HepG2 (cell line): Measurements from ENCODE around the gene TMEM184B. TPM values are rescaled to one million over a fixed set of nuclear protein-coding genes. Genes with fewer than 3 reads are reported as not detected.

Source experiments
- ATAC-seq: fragments of 200-7000 bp; cut with Tn5 transposase; 3 replicates; pipeline ENCODE4 v1.9.1; 2020; ENCODE audit warnings: mild to moderate bottlenecking, moderate library complexity
- BruUV-seq: library from RNA; stranded (reverse); fragments of 400-500 nt; replicated peaks from 2 replicates; lab custom pipeline; 2021; lab: Mats Ljungman, UMichigan
- CTCF ChIA-PET: fragments of 300-600 bp; formaldehyde crosslinking; extraction: SDS; loops from one replicate; lab custom pipeline; 2021; ENCODE audit warnings: low total read pairs, inconsistent platforms, low intra/inter-chr PET ratio; lab: Yijun Ruan, JAX
- POLR2A ChIA-PET: fragments of 350-600 bp; sonication (Branson Sonifier 250); formaldehyde crosslinking; loops from one replicate; lab custom pipeline; 2020; ENCODE audit warnings: antibody characterized with exemption, inconsistent platforms; lab: Yijun Ruan, JAX
- DNase-seq: peaks from one replicate; pipeline ENCODE4 v3.0.0-alpha.2; 2015; ENCODE audit warnings: low spot score
- FAIRE-seq: peaks from 3 replicates; lab custom pipeline; 2011; peaks lifted over from hg19 to GRCh38; lab: Jason Lieb, UNC
- H2AFZ ChIP-seq: one replicate; pipeline ENCODE4 v1.6.1; 2011; ENCODE audit warnings: low read length, inconsistent platforms
- H3K27ac ChIP-seq: fragments of 300-600 bp; 3 replicates; pipeline ENCODE4 v1.8.0; 2011; ENCODE audit warnings: mixed run types, mild to moderate bottlenecking, mixed read lengths, low read length, inconsistent platforms; ENCODE audit not compliant: insufficient read depth; ENCODE audit errors: extremely low read length
- H3K27me3 ChIP-seq, 2 experiments: fragments of 200-600 bp in 1 of 2; 2 replicates in 1 of 2; 3 replicates in 1 of 2; pipeline versions ENCODE4 v1.6.0 to v1.8.0; 2011; ENCODE audit warnings: low read length in 2 of 2, mild to moderate bottlenecking in 2 of 2, moderate library complexity in 2 of 2, inconsistent platforms in 1 of 2; ENCODE audit not compliant: insufficient read depth in 2 of 2, control insufficient read depth in 1 of 2
- H3K36me3 ChIP-seq, 2 experiments: fragments of 200-600 bp in 1 of 2; replicated peaks in 1 of 2; 2 replicates in 1 of 2; 3 replicates in 1 of 2; pipeline versions ENCODE4 v1.5.1 to v1.8.0; 2011; ENCODE audit warnings: low read length in 2 of 2, inconsistent platforms in 1 of 2; ENCODE audit not compliant: insufficient read depth in 2 of 2, control insufficient read depth in 1 of 2
- H3K4me1 ChIP-seq: 2 replicates; pipeline ENCODE4 v1.5.1; 2012; ENCODE audit warnings: low read length, inconsistent platforms; ENCODE audit not compliant: insufficient read depth
- H3K4me2 ChIP-seq: 2 replicates; pipeline ENCODE4 v1.6.0; 2011; ENCODE audit warnings: low read depth, low read length, inconsistent platforms
- H3K4me3 ChIP-seq, 3 experiments: fragments of 200-600 bp in 1 of 3; sonication (generic), shearing (Covaris generic) in 1 of 3; replicated peaks in 1 of 3; 2 replicates each; pipeline ENCODE4 v1.5.1; 2011 to 2016; ENCODE audit warnings: low read length in 3 of 3, inconsistent platforms in 2 of 3, low read depth in 2 of 3, mild to moderate bottlenecking in 2 of 3, control low read depth in 1 of 3, mixed read lengths in 1 of 3; ENCODE audit not compliant: insufficient read depth in 1 of 3
- H3K79me2 ChIP-seq: one replicate; pipeline ENCODE4 v1.6.1; 2011; ENCODE audit warnings: low read length, inconsistent platforms; ENCODE audit not compliant: insufficient read depth
- H3K9ac ChIP-seq: 2 replicates; pipeline ENCODE4 v1.6.0; 2011; ENCODE audit warnings: mild to moderate bottlenecking, low read depth, low read length, inconsistent platforms; ENCODE audit not compliant: insufficient read depth
- H3K9me3 ChIP-seq: 2 replicates; pipeline ENCODE4 v1.5.1; 2012; ENCODE audit warnings: mild to moderate bottlenecking, low read length
- H4K20me1 ChIP-seq: 2 replicates; pipeline ENCODE4 v1.6.0; 2011; ENCODE audit warnings: inconsistent platforms, mild to moderate bottlenecking, low read length, moderate library complexity; ENCODE audit not compliant: insufficient read depth
- ATF7 ChIP-seq, 2 experiments: fragments of 450-650 bp in 1 of 2; sonication (generic) in 1 of 2; formaldehyde crosslinking in 1 of 2; IDR thresholded peaks; 2 replicates each; pipeline versions ENCODE4 v1.4.0 to v1.6.1; 2016 to 2020; ENCODE audit warnings: antibody characterized with exemption in 1 of 2, mild to moderate bottlenecking in 1 of 2, missing genetic modification reagents in 1 of 2
- RARA ChIP-seq: IDR thresholded peaks from 2 replicates; pipeline ENCODE4 v1.6.1; 2016; ENCODE audit warnings: missing genetic modification reagents, missing compliant biosample characterization
- ZBED4 ChIP-seq: sonication (generic); formaldehyde crosslinking; IDR thresholded peaks from 2 replicates; pipeline ENCODE4 v1.4.0; 2020; ENCODE audit warnings: missing genetic modification reagents, borderline replicate concordance
- ZNF574 ChIP-seq: sonication (generic); formaldehyde crosslinking; IDR thresholded peaks from 2 replicates; pipeline ENCODE4 v1.4.0; 2020; ENCODE audit warnings: missing genetic modification reagents
- WGBS: methylation state at CpG from one replicate; pipeline ENCODE4 v1.1.6; 2017; ENCODE audit warnings: low lambda C conversion rate; 5-methylcytosine and 5-hydroxymethylcytosine counted together
- in situ Hi-C: cut with HindIII; loops from 2 replicates; pipeline ENCODE4 v1.10.0; 2017; ENCODE audit warnings: low pct_unique_long_range_greater_than_20kb; ENCODE audit not compliant: extremely low pct_ligation_motif_present
- intact Hi-C: fragments of 100-400 bp; cut with micrococcal nuclease; formaldehyde crosslinking; loops from one replicate; pipeline ENCODE4 v1.10.0; 2022; ENCODE audit not compliant: unreplicated experiment
- polyA plus RNA-seq, 8 experiments: library from polyadenylated mRNA; depleted of rRNA in 3 of 8; stranded (reverse) in 7 of 8; unstranded in 1 of 8; fragments of >200 nt; fragmentation: Illumina TruSeq in 4 of 8; extraction: Trizol in 4 of 8; gene quantifications; 2 replicates each; pipeline versions ENCODE4 v1.2.1 to v1.2.3, GENCODE V29; 2011 to 2016; ENCODE audit warnings: low read depth in 4 of 8, missing spikeins in 1 of 8, mixed read lengths in 1 of 8; ENCODE audit not compliant: insufficient read depth in 1 of 8
- total RNA-seq, 5 experiments: library from RNA; depleted of rRNA; stranded (reverse); fragments of >200 nt; fragmentation: Illumina TruSeq; extraction: Trizol; gene quantifications; 2 replicates each; pipeline ENCODE4 v1.2.3, GENCODE V29; 2016; ENCODE audit warnings: low read depth in 1 of 5
- TF ChIP-seq, protein P1 (sequence below): sonication (generic); formaldehyde crosslinking; IDR thresholded peaks from 2 replicates; pipeline ENCODE4 v1.9.0; 2021; ENCODE audit warnings: missing genetic modification reagents, mild to moderate bottlenecking, borderline replicate concordance
- TF ChIP-seq, protein P2 (sequence below): sonication (generic); formaldehyde crosslinking; IDR thresholded peaks from 2 replicates; pipeline ENCODE4 v1.4.0; 2020; ENCODE audit warnings: missing genetic modification reagents
- TF ChIP-seq, protein P3 (sequence below): IDR thresholded peaks from 2 replicates; pipeline ENCODE4 v1.6.1; 2016; ENCODE audit warnings: missing biosample characterization, missing genetic modification reagents, low read depth
- TF ChIP-seq, protein P4 (sequence below): sonication (generic); formaldehyde crosslinking; IDR thresholded peaks from 2 replicates; pipeline ENCODE4 v1.4.0; 2020; ENCODE audit warnings: missing genetic modification reagents

TMEM184B gene
- total and polyA plus RNA-seq, 2 of the 13 experiments (the other 11 are each of a cell fraction or from before 2014, with no cell fraction given), result 15.9 to 16.0 TPM

DNA sequence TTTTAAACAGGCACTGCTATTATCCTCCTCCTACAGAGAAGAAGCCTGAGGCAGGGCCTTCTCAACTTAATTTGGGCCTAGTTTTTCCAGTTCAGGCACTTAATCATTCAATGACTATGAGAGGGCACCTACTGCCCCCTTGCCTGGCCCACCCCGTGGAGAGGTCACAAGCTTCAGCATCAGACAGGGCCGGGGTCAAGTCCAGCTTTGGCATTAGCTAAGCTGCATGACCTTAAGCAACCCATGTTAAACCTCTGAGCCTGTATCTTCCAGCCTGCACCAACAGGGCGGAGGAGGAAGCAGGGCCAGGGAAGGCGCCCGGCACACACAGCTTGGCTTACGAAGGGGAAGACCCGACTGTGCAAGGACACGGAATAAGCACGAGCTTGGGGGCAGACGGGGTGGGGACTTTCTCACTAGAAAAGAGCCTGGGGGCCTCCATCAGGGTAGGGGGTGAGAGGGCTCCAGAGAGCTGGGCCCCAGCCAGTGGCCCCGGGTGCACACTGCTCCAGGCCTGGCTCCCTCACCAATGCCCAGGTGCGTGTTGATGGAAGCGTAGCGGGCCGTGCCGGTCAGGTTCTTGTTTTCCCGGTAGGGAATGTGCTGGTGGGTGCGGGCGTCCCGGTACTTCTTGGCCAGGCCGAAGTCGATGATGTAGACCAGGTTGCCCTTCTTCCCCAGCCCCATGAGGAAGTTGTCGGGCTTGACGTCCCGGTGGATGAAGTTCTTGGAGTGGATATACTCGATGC, 27.6 kb upstream of the TMEM184B start:
- Histone ChIP-seq H3K27me3 (no peaks in the 10 kb centered on the region), H4K20me1 (peaks cover 23% of the 10 kb centered on the region), H3K4me1 (peaks cover 13% of the 10 kb centered on the region), H3K4me2 (no peak overlapping the region), H3K4me3 (no peak overlapping the region), H3K36me3 (peaks cover 63 to 80% of the 10 kb centered on the region in 2 experiments; a peak in 4 of 5 replicates), H2AFZ (no peak overlapping the region), H3K9me3 (no peaks in the 10 kb centered on the region), H3K79me2 (peaks cover 20% of the 10 kb centered on the region), H3K9ac (no peak overlapping the region), H3K27ac (no peak overlapping the region)
- CTCF ChIA-PET, result interaction anchor here (1.5 kb wide), 1 partner anchor 52 kb away, joined by 3 read pairs; no protein-coding TSS in a partner anchor
- FAIRE-seq (no peak), ATAC-seq (no peak), DNase-seq (no peak)
- BruUV-seq, result no TSS peak
- intact Hi-C loops, result no loop called here
- 97% methylated on average over 24 of the region's 26 CpGs for WGBS
- in situ Hi-C loops, result no loop called here
- POLR2A ChIA-PET, result no interaction called here
- no peak for TF ChIP-seq ATF7 (IDR thresholded peaks at IDR 0.05)
- no peak for TF ChIP-seq ATF7 (CRISPR knock-in tag; IDR thresholded peaks at IDR 0.05)
- TF ChIP-seq, protein P1, sequence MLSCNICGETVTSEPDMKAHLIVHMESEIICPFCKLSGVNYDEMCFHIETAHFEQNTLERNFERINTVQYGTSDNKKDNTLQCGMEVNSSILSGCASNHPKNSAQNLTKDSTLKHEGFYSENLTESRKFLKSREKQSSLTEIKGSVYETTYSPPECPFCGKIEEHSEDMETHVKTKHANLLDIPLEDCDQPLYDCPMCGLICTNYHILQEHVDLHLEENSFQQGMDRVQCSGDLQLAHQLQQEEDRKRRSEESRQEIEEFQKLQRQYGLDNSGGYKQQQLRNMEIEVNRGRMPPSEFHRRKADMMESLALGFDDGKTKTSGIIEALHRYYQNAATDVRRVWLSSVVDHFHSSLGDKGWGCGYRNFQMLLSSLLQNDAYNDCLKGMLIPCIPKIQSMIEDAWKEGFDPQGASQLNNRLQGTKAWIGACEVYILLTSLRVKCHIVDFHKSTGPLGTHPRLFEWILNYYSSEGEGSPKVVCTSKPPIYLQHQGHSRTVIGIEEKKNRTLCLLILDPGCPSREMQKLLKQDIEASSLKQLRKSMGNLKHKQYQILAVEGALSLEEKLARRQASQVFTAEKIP (CRISPR knock-in tag), result no peak
- TF ChIP-seq, protein P2, sequence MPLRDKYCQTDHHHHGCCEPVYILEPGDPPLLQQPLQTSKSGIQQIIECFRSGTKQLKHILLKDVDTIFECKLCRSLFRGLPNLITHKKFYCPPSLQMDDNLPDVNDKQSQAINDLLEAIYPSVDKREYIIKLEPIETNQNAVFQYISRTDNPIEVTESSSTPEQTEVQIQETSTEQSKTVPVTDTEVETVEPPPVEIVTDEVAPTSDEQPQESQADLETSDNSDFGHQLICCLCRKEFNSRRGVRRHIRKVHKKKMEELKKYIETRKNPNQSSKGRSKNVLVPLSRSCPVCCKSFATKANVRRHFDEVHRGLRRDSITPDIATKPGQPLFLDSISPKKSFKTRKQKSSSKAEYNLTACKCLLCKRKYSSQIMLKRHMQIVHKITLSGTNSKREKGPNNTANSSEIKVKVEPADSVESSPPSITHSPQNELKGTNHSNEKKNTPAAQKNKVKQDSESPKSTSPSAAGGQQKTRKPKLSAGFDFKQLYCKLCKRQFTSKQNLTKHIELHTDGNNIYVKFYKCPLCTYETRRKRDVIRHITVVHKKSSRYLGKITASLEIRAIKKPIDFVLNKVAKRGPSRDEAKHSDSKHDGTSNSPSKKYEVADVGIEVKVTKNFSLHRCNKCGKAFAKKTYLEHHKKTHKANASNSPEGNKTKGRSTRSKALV, result no peak
- TF ChIP-seq RARA (CRISPR knock-in tag), result no peak
- no peak for TF ChIP-seq ZNF574 (CRISPR knock-in tag)
- no peak for TF ChIP-seq ZBED4 (CRISPR knock-in tag)
- TF ChIP-seq, protein P3, sequence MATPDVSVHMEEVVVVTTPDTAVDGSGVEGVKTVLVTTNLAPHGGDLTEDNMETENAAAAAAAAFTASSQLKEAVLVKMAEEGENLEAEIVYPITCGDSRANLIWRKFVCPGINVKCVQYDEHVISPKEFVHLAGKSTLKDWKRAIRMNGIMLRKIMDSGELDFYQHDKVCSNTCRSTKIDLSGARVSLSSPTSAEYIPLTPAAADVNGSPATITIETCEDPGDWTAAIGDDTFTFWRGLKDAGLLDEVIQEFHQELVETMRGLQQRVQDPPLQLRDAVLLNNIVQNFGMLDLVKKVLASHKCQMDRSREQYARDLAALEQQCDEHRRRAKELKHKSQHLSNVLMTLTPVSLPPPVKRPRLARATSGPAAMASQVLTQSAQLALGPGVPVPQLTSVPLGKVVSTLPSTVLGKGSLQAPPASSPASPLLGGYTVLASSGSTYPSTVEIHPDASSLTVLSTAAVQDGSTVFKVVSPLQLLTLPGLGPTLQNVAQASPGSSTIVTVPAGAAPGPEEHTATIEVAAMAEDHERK (CRISPR knock-in tag), result no peak
- TF ChIP-seq, protein P4, sequence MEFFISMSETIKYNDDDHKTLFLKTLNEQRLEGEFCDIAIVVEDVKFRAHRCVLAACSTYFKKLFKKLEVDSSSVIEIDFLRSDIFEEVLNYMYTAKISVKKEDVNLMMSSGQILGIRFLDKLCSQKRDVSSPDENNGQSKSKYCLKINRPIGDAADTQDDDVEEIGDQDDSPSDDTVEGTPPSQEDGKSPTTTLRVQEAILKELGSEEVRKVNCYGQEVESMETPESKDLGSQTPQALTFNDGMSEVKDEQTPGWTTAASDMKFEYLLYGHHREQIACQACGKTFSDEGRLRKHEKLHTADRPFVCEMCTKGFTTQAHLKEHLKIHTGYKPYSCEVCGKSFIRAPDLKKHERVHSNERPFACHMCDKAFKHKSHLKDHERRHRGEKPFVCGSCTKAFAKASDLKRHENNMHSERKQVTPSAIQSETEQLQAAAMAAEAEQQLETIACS (CRISPR knock-in tag), result no peak
